Erythroblast (primary cell): ENCODE data around the gene RUVBL1.

Experiments used
- GATA1 ChIP-seq: IDR thresholded peaks from 2 replicates; pipeline ENCODE4 v1.6.1; 2011; ENCODE audit warnings: low read depth, mild to moderate bottlenecking, control low read depth, low read length, moderate library complexity
- POLR2A ChIP-seq: IDR thresholded peaks from 2 replicates; pipeline ENCODE4 v1.6.1; 2011; ENCODE audit warnings: mild to moderate bottlenecking, low read length

DNA sequence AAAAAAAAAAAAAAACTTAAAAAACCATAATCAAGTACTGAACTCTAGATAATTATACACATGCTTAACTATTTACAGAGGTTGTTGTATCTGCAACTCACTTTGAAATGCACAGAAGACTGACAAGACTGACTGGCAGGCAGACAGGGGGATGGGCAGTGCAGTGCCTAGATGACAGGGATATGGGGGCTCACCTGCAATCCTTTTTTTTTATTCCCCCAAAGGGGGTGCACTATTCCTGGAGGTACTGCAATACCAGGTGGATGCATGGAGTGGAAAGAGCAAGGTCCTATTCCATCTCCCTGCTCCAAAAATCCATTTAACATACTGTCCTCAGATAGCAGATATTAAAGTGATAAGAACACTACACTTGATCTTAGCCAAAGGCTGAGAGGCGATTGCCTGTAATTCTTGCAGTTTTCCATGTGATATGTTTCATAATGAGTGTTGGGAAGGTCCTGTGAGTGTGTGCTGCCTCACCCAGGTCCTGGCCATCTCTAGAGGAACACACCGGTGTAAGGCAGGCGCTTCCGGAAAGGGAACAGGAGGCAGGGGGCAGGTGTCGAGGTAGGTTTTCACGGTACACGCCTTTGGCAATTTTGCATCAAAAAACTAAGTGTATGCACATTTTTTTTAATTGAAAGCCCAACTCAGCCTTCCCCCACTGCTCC is 48.6 kb downstream of the RUVBL1 start:
- TF ChIP-seq POLR2A (no peak), GATA1 (no peak)
